ENCODE results near the gene AFDN.

The AFDN gene

DNA sequence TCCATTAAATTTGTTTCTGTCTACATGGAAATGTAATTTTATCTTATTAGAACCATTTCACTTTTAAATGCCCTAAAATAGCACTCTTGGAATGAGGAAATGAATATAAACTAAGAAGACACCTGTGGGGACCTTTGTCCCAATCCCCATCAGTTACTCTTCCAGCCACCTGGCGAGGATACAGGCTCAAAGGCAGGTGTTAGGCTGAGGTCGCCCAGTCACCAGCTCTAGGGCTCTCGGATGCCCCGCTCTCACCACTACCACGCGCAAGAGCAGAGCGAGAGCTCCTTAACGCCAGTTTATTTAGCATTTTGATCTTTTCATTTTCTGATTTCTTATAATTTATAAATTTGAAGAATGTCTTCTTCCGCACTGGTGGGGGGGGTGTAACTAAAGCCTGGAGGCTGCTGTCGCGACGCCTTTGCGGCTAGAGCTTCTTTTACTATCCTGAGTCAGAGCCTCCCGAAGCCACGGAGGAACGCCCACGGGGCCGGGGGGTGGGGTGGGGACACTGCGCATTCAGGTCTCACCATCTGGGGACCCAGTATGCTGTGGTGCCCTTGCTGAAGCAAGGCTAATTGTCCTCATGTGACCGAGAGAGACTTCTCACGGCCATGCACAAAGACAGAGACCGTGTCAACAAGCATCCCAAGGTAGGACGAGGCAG, 38.7 kb upstream of the AFDN start:
- H3K9me3 ChIP-seq (ENCODE audit: control insufficient read depth in 1 of 2, low read length in 2 of 2) = no peaks in the 10 kb centered on the region
- no peaks in the 10 kb centered on the region for H3K27me3 ChIP-seq (ENCODE audit: low read depth, low read length)
- no peaks in the 10 kb centered on the region for H3K36me3 ChIP-seq (ENCODE audit: control insufficient read depth in 1 of 2, insufficient read depth in 2 of 2, low read length in 2 of 2)
- no peaks in the 10 kb centered on the region for H3K4me1 ChIP-seq (ENCODE audit: control insufficient read depth in 1 of 2, insufficient read depth in 2 of 2, low read length in 2 of 2)
- no peak overlapping the region for H3K4me3 ChIP-seq (ENCODE audit: low read depth in 1 of 2, low read length in 2 of 2)
- no peak overlapping the region for H3K27ac ChIP-seq (ENCODE audit: low read length)

DNA sequence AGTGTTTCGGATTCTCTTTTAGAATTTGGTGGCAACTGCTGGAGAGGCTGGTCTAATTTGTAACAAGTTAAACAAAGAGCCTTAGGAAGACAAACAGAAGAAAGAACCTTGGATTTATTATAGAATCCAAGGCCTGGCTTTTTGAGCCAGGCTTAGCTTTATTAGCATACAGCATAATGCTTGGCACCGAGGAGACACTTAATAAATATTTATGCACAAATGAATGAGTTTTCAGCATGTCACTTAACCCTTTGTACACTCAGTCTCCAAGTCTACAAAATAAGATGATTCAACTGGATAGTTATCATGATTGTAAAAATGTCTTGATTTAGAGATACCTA, 38.2 kb upstream of the AFDN start:
- Histone ChIP-seq H3K27me3 (ENCODE audit: low read depth, low read length) (no peaks in the 10 kb centered on the region), H3K9me3 (ENCODE audit: control insufficient read depth in 1 of 2, low read length in 2 of 2) (no peaks in the 10 kb centered on the region), H3K27ac (ENCODE audit: low read length) (no peak overlapping the region), H3K4me1 (ENCODE audit: control insufficient read depth in 1 of 2, insufficient read depth in 2 of 2, low read length in 2 of 2) (no peaks in the 10 kb centered on the region), H3K36me3 (ENCODE audit: control insufficient read depth in 1 of 2, insufficient read depth in 2 of 2, low read length in 2 of 2) (no peaks in the 10 kb centered on the region), H3K4me3 (ENCODE audit: low read depth in 1 of 2, low read length in 2 of 2) (no peak overlapping the region)

DNA sequence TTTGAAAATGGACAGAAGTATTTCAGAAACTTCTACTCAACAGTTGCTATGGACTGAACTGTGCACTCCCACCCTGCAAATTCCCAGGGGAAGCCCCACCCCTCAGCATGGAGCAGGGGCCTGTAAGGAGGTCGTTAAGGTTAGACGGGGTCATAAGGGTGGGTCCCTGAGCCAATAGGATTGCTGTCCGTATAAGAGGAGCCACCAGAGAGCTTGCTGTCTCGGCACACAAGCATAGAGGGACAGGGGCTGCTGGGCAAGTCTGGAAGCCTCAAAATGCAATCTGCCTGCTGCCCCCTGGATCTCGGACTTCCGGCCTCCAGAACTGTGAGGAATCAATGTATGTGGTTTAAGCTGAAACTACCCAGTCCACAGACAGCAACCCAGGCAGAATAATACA, 37.4 kb upstream of the AFDN start:
- H3K4me3 ChIP-seq (ENCODE audit: low read depth in 1 of 2, low read length in 2 of 2) = no peak overlapping the region
- H3K4me1 ChIP-seq (ENCODE audit: control insufficient read depth in 1 of 2, insufficient read depth in 2 of 2, low read length in 2 of 2) = no peaks in the 10 kb centered on the region
- H3K9me3 ChIP-seq (ENCODE audit: control insufficient read depth in 1 of 2, low read length in 2 of 2) = no peaks in the 10 kb centered on the region
- no peaks in the 10 kb centered on the region for H3K27me3 ChIP-seq (ENCODE audit: low read depth, low read length)
- H3K36me3 ChIP-seq (ENCODE audit: control insufficient read depth in 1 of 2, insufficient read depth in 2 of 2, low read length in 2 of 2) = no peaks in the 10 kb centered on the region
- H3K27ac ChIP-seq (ENCODE audit: low read length) = no peak overlapping the region

DNA sequence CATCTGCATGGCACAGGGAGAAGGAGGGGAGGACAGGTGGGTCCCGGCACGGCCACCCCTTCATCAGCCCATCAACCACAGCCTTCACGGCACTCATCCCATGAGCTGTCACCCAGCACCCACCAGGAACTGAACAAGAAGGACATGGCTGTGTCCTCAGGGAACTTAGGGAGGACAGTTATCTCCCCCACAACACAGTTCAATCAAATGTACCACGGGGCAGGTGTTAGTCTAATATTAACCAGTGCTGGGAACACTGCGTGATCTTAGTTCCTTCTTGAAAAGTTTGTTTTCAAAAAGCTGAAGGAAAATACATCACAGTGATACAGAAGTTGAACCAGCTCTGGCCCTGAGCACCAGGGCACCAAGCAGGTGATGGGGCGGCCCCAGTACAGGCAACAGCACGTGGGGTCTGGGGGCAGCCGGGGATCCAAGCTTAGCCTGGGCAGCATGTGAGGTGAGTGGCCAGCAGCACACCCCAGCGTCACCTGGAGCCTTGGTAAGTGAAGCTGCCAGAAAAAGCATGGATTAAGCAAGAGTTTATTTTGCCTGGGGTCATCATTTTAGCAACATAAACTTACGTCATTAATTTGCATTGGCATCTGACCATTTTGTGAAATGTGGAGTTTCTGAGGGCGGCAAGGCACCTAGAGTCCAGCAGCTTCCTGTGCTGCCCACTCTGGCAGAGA, 35.5 kb upstream of the AFDN start:
- Histone ChIP-seq H3K36me3 (ENCODE audit: control insufficient read depth in 1 of 2, insufficient read depth in 2 of 2, low read length in 2 of 2) (no peaks in the 10 kb centered on the region), H3K27me3 (ENCODE audit: low read depth, low read length) (peaks cover 5% of the 10 kb centered on the region), H3K4me3 (ENCODE audit: low read depth in 1 of 2, low read length in 2 of 2) (no peak overlapping the region), H3K27ac (ENCODE audit: low read length) (no peak overlapping the region), H3K4me1 (ENCODE audit: control insufficient read depth in 1 of 2, insufficient read depth in 2 of 2, low read length in 2 of 2) (no peaks in the 10 kb centered on the region), H3K9me3 (ENCODE audit: control insufficient read depth in 1 of 2, low read length in 2 of 2) (no peaks in the 10 kb centered on the region)

DNA sequence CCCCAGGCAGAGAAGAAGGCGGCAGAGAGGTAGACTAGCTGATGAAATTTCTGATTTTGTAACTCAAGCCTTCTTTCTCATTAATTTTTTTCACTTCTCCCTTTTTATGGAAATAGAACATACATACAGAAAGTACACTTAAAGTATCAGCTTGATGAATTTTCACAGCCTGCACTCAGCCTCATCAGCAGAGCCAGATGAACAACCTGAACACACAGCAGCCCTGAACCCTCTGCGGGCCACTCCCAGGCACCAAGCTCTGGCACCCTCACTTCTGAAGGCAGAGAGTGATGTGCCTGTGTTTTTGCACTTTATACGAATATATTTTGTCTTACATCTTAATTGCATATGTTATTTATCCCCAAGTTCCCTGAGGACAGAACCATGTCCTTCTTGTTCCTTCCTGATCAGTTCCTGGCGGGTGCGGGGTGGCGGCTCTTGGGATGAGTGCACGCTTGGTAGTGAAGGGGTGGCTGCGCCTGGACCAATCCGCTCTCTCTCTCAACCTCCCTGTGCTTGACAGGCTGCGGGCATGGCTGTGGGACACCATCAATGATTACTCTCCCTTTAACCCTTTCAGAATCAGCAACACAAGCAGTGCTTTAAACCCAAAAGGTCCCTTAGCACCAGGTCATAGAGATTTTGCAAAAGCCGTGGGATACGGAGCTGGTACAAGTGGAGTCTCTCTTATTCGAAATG, 34.8 kb upstream of the AFDN start:
- Histone ChIP-seq H3K27ac (ENCODE audit: low read length) (no peak overlapping the region), H3K36me3 (ENCODE audit: control insufficient read depth in 1 of 2, insufficient read depth in 2 of 2, low read length in 2 of 2) (no peaks in the 10 kb centered on the region), H3K4me3 (ENCODE audit: low read depth in 1 of 2, low read length in 2 of 2) (no peak overlapping the region), H3K27me3 (ENCODE audit: low read depth, low read length) (peaks cover 6% of the 10 kb centered on the region), H3K4me1 (ENCODE audit: control insufficient read depth in 1 of 2, insufficient read depth in 2 of 2, low read length in 2 of 2) (no peaks in the 10 kb centered on the region), H3K9me3 (ENCODE audit: control insufficient read depth in 1 of 2, low read length in 2 of 2) (no peaks in the 10 kb centered on the region)

DNA sequence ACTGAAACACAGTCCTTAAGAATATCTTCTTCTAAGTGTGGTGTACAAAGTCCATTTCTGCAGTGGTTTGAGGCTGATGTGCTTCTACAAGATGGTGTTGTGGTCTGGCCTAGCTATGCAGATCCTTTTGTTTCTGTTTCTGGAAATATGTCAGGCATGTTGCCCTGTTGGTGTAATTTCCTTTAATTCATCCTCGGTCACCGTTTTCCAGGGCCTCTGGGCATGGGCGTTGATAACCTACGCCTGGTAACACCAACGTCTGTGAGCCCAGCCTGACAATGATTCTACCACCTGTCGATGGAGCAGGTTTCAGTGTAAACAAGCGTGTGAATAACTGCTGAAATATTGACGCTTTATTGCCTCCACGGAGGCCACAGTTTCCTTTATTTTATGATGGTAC, 33.3 kb upstream of the AFDN start:
- H3K4me3 ChIP-seq (ENCODE audit: low read depth in 1 of 2, low read length in 2 of 2) = no peak overlapping the region
- no peak overlapping the region for H3K27ac ChIP-seq (ENCODE audit: low read length)
- peaks cover 6% of the 10 kb centered on the region for H3K27me3 ChIP-seq (ENCODE audit: low read depth, low read length)
- H3K4me1 ChIP-seq (ENCODE audit: control insufficient read depth in 1 of 2, insufficient read depth in 2 of 2, low read length in 2 of 2) = no peaks in the 10 kb centered on the region
- H3K36me3 ChIP-seq (ENCODE audit: control insufficient read depth in 1 of 2, insufficient read depth in 2 of 2, low read length in 2 of 2) = no peaks in the 10 kb centered on the region
- H3K9me3 ChIP-seq (ENCODE audit: control insufficient read depth in 1 of 2, low read length in 2 of 2) = no peaks in the 10 kb centered on the region

DNA sequence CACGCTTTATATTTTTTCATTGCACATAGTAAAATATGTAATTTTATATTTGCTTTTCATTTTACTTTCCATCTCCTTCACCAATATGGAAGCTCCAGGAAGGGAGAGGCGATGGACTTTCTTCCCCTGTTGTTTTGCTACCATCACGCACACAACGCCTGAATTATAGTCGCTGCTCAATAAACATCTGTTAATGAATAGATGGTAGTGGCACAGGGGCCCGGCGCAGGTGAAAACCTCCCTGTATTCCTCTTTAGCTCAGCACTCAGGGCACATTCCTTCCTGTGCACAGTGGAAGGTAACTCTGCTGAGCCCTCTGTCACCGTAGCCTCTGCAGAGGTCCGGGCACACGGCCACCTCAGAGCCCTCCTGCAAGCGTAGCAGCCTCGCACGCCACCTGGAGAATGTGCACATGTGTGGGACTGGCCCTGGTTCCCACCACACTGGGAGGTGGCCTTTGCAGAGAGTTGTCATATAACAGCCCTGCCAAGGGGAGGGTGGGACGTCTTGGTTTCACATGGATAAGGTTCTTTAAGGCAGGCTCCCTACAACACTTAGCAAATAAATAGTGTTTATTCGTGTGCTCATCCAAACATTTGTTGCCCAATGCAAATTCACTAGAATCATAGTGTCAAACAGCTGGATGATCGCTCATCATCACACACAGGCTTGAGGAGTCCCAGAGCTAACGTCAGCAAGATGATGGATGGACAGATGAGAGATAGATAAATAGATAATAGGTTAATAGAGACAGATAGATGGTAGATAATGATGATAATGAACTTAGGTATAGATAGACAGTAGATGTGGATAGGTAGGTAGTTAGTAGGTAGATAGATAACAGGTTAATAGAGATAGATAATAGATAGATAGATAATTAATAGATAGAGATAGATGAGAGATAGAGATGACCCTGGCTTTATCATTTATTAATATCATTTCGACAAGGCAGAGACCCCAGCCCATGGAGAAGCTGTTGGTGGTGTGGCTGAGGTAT, 32.3 kb upstream of the AFDN start:
- Histone ChIP-seq H3K27ac (ENCODE audit: low read length) (no peak overlapping the region), H3K36me3 (ENCODE audit: control insufficient read depth in 1 of 2, insufficient read depth in 2 of 2, low read length in 2 of 2) (no peaks in the 10 kb centered on the region), H3K4me3 (ENCODE audit: low read depth in 1 of 2, low read length in 2 of 2) (no peak overlapping the region), H3K9me3 (ENCODE audit: control insufficient read depth in 1 of 2, low read length in 2 of 2) (no peaks in the 10 kb centered on the region), H3K4me1 (ENCODE audit: control insufficient read depth in 1 of 2, insufficient read depth in 2 of 2, low read length in 2 of 2) (no peaks in the 10 kb centered on the region), H3K27me3 (ENCODE audit: low read depth, low read length) (peaks cover 6% of the 10 kb centered on the region)

DNA sequence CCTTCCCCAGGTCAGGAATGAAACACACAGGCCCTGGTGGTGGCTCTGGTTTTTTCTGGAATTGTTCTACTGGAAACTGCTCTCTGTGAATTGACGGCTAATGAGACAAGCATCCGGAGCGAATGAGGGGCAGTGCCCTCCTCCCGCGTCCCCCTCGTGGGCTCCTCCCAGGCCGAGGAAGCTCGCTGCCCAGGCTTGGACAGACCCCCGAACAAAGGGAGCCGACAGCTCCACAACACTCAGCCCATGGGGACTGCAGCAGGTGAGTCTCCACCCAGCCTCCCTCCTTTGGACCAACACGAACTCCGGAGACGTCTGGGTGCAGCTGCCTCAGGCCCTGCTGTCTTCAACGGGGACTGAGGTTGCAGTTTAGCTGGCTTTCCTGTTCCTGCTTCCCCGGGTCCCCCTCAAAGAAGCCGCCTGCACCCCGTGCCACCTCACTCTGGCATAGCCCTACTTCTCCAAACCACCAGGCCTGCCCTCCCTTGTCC, 31.3 kb upstream of the AFDN start:
- no peaks in the 10 kb centered on the region for H3K4me1 ChIP-seq (ENCODE audit: control insufficient read depth in 1 of 2, insufficient read depth in 2 of 2, low read length in 2 of 2)
- peaks cover 6% of the 10 kb centered on the region for H3K27me3 ChIP-seq (ENCODE audit: low read depth, low read length)
- H3K36me3 ChIP-seq (ENCODE audit: control insufficient read depth in 1 of 2, insufficient read depth in 2 of 2, low read length in 2 of 2) = no peaks in the 10 kb centered on the region
- H3K27ac ChIP-seq (ENCODE audit: low read length) = no peak overlapping the region
- H3K4me3 ChIP-seq (ENCODE audit: low read depth in 1 of 2, low read length in 2 of 2) = no peak overlapping the region
- H3K9me3 ChIP-seq (ENCODE audit: control insufficient read depth in 1 of 2, low read length in 2 of 2) = no peaks in the 10 kb centered on the region

DNA sequence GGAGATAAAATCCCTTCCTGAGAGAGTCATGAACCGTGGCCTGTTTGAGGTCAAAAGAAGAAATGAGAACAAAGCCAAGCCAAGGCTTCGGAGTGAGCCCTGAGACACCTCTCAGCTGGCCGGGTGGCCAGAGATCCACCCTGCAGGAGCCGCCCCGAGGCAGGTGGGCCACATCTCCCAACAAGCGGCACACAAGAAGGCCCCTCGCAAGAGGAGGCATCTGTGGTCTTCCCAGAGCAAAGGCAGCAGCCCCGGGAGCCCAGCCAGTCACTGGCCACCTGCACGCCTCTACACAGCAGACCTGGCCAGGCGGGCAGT, 30.9 kb upstream of the AFDN start:
- Histone ChIP-seq H3K36me3 (ENCODE audit: control insufficient read depth in 1 of 2, insufficient read depth in 2 of 2, low read length in 2 of 2) (no peaks in the 10 kb centered on the region), H3K27me3 (ENCODE audit: low read depth, low read length) (peaks cover 6% of the 10 kb centered on the region), H3K4me3 (ENCODE audit: low read depth in 1 of 2, low read length in 2 of 2) (peak overlapping the region; percentile 30 to 48), H3K4me1 (ENCODE audit: control insufficient read depth in 1 of 2, insufficient read depth in 2 of 2, low read length in 2 of 2) (no peaks in the 10 kb centered on the region), H3K27ac (ENCODE audit: low read length) (no peak overlapping the region), H3K9me3 (ENCODE audit: control insufficient read depth in 1 of 2, low read length in 2 of 2) (no peaks in the 10 kb centered on the region)

DNA sequence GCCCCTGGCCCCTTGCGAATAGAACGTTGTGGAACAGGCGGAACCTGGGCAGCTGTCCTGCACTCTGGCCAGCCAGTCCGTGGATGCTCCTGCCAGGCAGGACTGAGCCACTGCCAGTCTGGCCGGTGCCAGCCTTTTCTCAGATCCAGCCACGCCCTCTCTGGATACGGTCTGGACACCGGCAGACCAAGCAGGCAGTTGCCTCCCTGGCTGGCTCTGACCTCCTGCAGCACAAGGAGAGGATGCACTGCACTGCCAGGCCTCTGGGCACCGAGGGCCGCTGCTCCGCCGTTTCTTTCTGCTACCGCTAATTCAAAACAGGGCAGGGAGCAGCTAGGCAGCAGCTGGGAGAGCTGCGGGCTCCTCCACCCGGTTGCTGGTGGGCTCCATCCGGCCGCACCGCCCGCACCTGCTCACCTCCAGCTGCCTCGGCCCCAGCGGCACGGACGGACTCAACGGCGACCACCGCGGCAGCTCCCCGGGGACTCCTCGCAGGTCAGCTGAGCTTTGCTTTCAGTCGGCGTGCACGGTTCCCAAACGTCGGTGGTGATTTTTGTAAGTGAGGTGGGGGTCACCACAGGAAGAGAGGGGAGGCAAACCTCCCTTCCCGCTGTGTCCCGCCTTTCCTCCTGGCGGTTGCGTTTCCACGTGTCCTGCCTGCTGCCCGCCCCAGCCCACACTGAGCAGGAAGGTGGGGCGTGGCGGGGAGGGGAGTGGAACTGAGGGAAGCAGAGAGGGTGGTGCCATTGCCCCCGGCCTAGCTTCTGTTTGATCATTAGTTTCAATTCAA, 30.3 kb upstream of the AFDN start:
- peak overlapping the region; percentile 30 to 48 for H3K4me3 ChIP-seq (ENCODE audit: low read depth in 1 of 2, low read length in 2 of 2)
- no peaks in the 10 kb centered on the region for H3K36me3 ChIP-seq (ENCODE audit: control insufficient read depth in 1 of 2, insufficient read depth in 2 of 2, low read length in 2 of 2)
- H3K4me1 ChIP-seq (ENCODE audit: control insufficient read depth in 1 of 2, insufficient read depth in 2 of 2, low read length in 2 of 2) = no peaks in the 10 kb centered on the region
- H3K27me3 ChIP-seq (ENCODE audit: low read depth, low read length) = peaks cover 6% of the 10 kb centered on the region
- no peaks in the 10 kb centered on the region for H3K9me3 ChIP-seq (ENCODE audit: control insufficient read depth in 1 of 2, low read length in 2 of 2)
- no peak overlapping the region for H3K27ac ChIP-seq (ENCODE audit: low read length)

Data from muscle layer of duodenum (tissue), 2 donors.